ENCODE results near the gene TP53AIP1. TPM values are rescaled to one million over a fixed set of nuclear protein-coding genes. Genes with fewer than 3 reads are reported as not detected.

The TP53AIP1 gene
- total and polyA plus RNA-seq, 4 experiments from 2014 or later: not detected

DNA sequence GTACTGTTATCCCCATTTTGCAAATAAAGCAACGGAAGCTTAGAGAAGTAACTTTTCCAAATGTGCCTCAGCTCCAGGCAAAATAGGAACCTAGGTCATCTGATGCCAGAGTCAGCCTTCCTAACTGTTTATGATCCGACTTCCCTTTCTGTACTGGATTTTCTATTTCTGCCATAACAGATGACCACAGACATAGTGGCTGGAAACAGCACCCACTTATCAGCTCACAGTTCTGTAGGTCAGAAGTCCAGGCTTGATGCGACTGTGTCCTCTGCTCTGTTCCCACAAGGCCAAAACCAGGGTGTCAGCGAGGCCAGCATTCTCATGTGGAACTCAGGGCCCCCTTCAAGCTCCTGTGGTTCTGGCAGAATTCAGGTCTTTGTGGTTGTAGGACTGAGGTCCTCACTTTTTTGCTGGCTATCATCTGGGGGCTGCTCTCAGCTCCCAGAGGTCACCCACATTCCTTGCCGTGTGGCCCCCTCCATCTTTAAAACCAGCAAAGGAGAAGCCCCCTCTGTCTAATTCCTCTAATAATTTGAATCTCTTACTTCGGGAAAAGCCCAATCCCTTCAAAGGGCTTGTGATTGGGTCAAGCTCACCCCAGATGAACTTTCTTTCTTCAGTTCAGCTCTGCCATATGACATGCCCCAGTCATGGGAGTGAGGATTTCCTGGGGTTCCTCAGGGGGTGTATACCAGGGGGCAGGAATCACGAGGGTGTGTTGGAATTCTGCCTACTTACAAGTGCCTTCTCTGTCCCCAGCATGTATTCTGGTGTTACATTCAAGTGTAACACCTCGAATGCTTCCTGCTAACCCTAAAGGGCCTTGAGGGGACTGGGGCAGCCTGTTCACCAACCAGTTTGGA is 36.3 kb downstream of the TP53AIP1 start:
- Histone ChIP-seq H3K9me3 (ENCODE audit: control insufficient read depth in 1 of 2, low read length in 2 of 2) (no peaks in the 10 kb centered on the region), H3K27me3 (ENCODE audit: insufficient read depth, low read length) (peaks cover 18% of the 10 kb centered on the region), H3K27ac (ENCODE audit: low read depth, low read length) (no peak overlapping the region), H3K36me3 (ENCODE audit: insufficient read depth, low read length) (no peaks in the 10 kb centered on the region), H3K4me3 (ENCODE audit: low read length in 2 of 2) (peak overlapping the region in 1 of 2 donors; percentile 10), H3K4me1 (ENCODE audit: insufficient read depth, low read length) (peaks cover 10% of the 10 kb centered on the region)
- H3K4me1 Mint-ChIP-seq: peaks cover 11 to 27% (median 16%) of the 10 kb centered on the region in 4 donors
- H3K4me3 Mint-ChIP-seq: peak overlapping the region; percentile 82 to 88 (median 83)
- ChIA-PET CTCF (ENCODE audit: partially characterized antibody) (interaction anchor here (0.5 to 11.7 kb wide), 13 partner anchors 14 to 1227 kb away, joined by 3 to 104 read pairs (median 4); partner anchors contain the start of gene KCNJ5), POLR2A (ENCODE audit: partially characterized antibody) (interaction anchor here (0.8 to 1.5 kb wide), 2 partner anchors 21 to 38 kb away, joined by 3 read pairs; no protein-coding TSS in a partner anchor)
- H3K9me3 Mint-ChIP-seq: no peaks in the 10 kb centered on the region
- DNase-seq: no peak
- intact Hi-C loops (cut with micrococcal nuclease): no loop called here
- peaks cover 17 to 19% of the 10 kb centered on the region in 2 donors for H3K27me3 Mint-ChIP-seq
- H3K27ac Mint-ChIP-seq: peak overlapping the region in 1 of 7 donors; percentile 11
- no peaks in the 10 kb centered on the region for H3K36me3 Mint-ChIP-seq

DNA sequence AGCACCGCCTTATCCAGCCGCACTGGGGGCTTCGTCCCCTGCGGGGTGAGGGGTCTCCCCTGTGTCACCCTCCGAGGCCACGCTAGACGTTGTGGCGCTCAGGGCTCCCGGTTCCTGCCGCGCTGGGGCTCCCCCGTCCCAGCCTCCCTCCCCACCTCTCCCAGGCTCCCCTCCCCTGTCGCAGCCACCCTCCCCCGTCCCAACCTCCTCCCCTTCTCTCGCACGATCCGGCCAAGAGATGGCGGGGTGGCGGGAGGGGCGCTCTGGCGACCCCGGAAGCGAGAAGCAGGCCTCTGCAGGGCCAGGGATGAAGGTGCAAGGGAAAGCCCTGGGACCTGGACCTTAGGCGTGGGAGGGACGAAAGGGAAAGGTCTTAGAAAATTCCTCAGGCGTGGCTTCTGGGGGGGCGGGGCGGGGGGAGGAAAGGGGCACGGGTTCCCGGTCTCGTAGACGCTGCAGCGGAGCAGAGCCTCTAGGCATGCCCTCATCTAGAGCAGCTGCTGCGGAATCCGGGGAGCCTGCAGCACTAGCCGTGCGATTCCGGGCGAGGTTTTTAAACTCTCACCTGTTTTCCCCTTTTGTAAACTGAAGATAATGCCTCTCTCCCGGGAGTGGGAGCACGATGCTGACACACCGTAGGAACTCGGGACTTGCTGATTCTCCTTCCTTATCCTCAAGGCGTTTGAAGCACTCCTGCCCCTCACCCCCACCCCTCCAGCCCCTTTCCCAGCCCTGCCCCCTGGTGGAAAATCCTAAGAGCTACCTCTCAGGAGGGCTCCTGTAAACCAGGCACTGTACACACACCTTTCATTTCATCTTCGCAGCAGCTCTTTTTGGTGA is 37.1 kb downstream of the TP53AIP1 start:
- Histone ChIP-seq H3K27me3 (ENCODE audit: insufficient read depth, low read length) (peaks cover 15% of the 10 kb centered on the region), H3K36me3 (ENCODE audit: insufficient read depth, low read length) (no peaks in the 10 kb centered on the region), H3K4me3 (ENCODE audit: low read length in 2 of 2) (peak overlapping the region in 1 of 2 donors; percentile 10), H3K4me1 (ENCODE audit: insufficient read depth, low read length) (peaks cover 10% of the 10 kb centered on the region), H3K27ac (ENCODE audit: low read depth, low read length) (no peak overlapping the region), H3K9me3 (ENCODE audit: control insufficient read depth in 1 of 2, low read length in 2 of 2) (no peaks in the 10 kb centered on the region)
- H3K27ac Mint-ChIP-seq: peak overlapping the region in 1 of 7 donors; percentile 11
- intact Hi-C loops (cut with micrococcal nuclease): loop anchor here (1.0 kb wide), 1 partner anchor 21 kb away; no protein-coding TSS in a partner anchor
- no peaks in the 10 kb centered on the region for H3K9me3 Mint-ChIP-seq
- H3K4me3 Mint-ChIP-seq: peak overlapping the region; percentile 82 to 88 (median 83)
- peaks cover 17 to 18% of the 10 kb centered on the region in 2 donors for H3K27me3 Mint-ChIP-seq
- H3K4me1 Mint-ChIP-seq: peaks cover 11 to 27% (median 16%) of the 10 kb centered on the region in 4 donors
- peak; percentile 43 to 59 (median 49) for DNase-seq
- H3K36me3 Mint-ChIP-seq: no peaks in the 10 kb centered on the region
- POLR2A ChIA-PET (ENCODE audit: partially characterized antibody): interaction anchor here (0.8 to 1.5 kb wide), 2 partner anchors 21 to 37 kb away, joined by 3 read pairs; no protein-coding TSS in a partner anchor
- CTCF ChIA-PET (ENCODE audit: partially characterized antibody): interaction anchor here (0.5 to 11.7 kb wide), 14 partner anchors 13 to 1227 kb away, joined by 3 to 104 read pairs (median 4); partner anchors contain the start of gene KCNJ5

DNA sequence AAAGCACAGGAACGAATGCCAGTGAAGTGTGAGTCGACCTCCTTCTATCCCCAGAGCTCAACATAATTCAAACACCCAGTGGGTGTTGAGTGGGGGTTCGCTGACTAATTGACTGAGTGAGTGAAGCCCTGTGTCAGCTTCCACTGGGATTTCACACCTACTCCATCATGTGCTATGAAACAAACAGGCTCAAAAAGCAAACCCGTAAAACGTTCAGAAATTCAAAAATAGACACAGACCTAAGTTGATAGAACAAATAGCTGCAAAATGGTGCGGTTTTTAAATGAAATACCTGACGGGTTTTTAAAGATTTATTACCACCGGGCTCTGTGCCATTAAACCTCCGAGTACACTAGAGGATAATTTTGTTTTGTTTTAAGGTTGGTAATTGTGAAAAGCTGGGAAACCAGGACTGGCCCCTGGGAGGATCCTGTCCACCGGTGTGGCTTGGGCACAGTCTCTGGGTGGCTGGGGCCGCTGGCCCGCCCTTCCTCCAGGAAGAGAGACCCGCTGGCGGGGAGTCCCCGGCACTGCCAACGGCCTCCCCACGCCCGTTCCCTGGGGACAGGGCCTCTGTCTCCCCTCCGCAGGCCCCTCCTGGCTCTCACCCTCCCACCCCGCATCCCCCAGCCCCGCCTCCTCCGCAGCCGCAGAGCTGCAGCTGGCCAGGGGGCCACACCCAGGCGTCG is 37.9 kb downstream of the TP53AIP1 start:
- Histone ChIP-seq H3K4me3 (ENCODE audit: low read length in 2 of 2) (no peak overlapping the region), H3K27ac (ENCODE audit: low read depth, low read length) (no peak overlapping the region), H3K36me3 (ENCODE audit: insufficient read depth, low read length) (no peaks in the 10 kb centered on the region), H3K9me3 (ENCODE audit: control insufficient read depth in 1 of 2, low read length in 2 of 2) (no peaks in the 10 kb centered on the region), H3K4me1 (ENCODE audit: insufficient read depth, low read length) (peaks cover 10% of the 10 kb centered on the region), H3K27me3 (ENCODE audit: insufficient read depth, low read length) (peaks cover 15% of the 10 kb centered on the region)
- POLR2A ChIA-PET (ENCODE audit: partially characterized antibody): interaction anchor here (1.5 kb wide), 1 partner anchor 36 kb away, joined by 3 read pairs; no protein-coding TSS in a partner anchor
- CTCF ChIA-PET (ENCODE audit: partially characterized antibody): interaction anchor here (0.8 to 11.7 kb wide), 8 partner anchors 12 to 747 kb away, joined by 3 to 104 read pairs (median 4); partner anchors contain the start of gene KCNJ5
- no peaks in the 10 kb centered on the region for H3K36me3 Mint-ChIP-seq
- H3K27me3 Mint-ChIP-seq: peaks cover 12 to 15% of the 10 kb centered on the region in 2 donors
- H3K9me3 Mint-ChIP-seq: no peaks in the 10 kb centered on the region
- intact Hi-C loops (cut with micrococcal nuclease): loop anchor here (1.0 kb wide), 1 partner anchor 20 kb away; no protein-coding TSS in a partner anchor
- peak in 1 of 5 donors; percentile 26 for DNase-seq
- peaks cover 11 to 27% (median 16%) of the 10 kb centered on the region in 4 donors for H3K4me1 Mint-ChIP-seq
- peak overlapping the region in 3 of 7 donors; percentile 7 to 34 (median 22) for H3K27ac Mint-ChIP-seq
- peak overlapping the region; percentile 60 to 84 (median 70) for H3K4me3 Mint-ChIP-seq

GRCh38 chr11:128904303-128904655 is 38.4 kb downstream of the TP53AIP1 start:
- H3K36me3 Mint-ChIP-seq: no peaks in the 10 kb centered on the region
- ChIA-PET CTCF (ENCODE audit: partially characterized antibody) (interaction anchor here (1.0 to 11.7 kb wide), 5 partner anchors 12 to 746 kb away, joined by 3 to 104 read pairs (median 6); partner anchors contain the start of gene KCNJ5), POLR2A (ENCODE audit: partially characterized antibody) (no interaction called here)
- peaks cover 10% of the 10 kb centered on the region for H3K4me1 ChIP-seq (ENCODE audit: insufficient read depth, low read length)
- intact Hi-C loops (cut with micrococcal nuclease): no loop called here
- H3K27ac ChIP-seq (ENCODE audit: low read depth, low read length): no peak overlapping the region
- H3K4me3 Mint-ChIP-seq: peak overlapping the region; percentile 60 to 84 (median 71)
- peaks cover 13% of the 10 kb centered on the region for H3K27me3 ChIP-seq (ENCODE audit: insufficient read depth, low read length)
- H3K27me3 Mint-ChIP-seq: peaks cover 7 to 10% of the 10 kb centered on the region in 2 donors
- H3K9me3 Mint-ChIP-seq: no peaks in the 10 kb centered on the region
- no peak overlapping the region for H3K4me3 ChIP-seq (ENCODE audit: low read length in 2 of 2)
- no peaks in the 10 kb centered on the region for H3K36me3 ChIP-seq (ENCODE audit: insufficient read depth, low read length)
- H3K9me3 ChIP-seq (ENCODE audit: control insufficient read depth in 1 of 2, low read length in 2 of 2): no peaks in the 10 kb centered on the region
- peaks cover 11 to 27% (median 16%) of the 10 kb centered on the region in 4 donors for H3K4me1 Mint-ChIP-seq
- no peak for DNase-seq
- H3K27ac Mint-ChIP-seq: peak overlapping the region in 1 of 7 donors; percentile 45

DNA sequence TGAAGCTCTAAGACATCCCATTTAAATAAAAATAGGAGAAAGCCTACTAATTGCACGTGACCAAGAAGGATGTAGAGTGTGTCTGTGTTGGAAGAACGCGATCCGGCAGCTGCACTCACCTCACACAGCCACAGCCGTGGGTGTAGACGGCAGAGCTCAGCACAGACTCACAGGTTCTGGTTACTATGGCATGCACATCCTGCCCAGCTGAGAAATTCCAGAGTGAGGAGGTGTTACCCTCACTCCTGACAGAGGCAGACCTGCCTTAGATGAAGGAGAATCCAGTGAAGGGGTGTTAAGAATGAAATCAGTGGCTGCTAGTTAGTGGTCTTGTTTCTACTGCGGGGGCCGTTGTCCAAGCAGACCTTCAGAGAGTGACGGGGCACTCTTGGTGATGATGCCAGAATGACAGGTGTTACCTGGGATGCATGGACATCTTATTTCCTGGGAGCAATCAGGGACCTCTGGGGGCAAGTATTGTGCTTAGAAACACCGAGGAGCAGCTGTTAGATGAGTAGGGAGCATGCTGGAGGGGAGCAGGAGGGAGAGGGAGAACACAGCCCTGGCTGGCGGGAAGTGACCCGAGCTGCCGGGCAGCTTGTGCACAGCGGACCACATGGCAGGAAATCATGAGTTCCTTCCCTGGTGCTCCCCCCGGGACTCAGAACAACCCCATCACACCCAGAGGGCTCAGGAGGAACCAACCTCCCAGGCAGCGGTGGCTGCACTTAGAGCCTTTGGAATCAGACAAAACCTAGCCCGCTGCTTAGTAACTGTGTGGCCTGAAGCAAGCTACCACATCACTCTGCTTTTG is 39.2 kb downstream of the TP53AIP1 start:
- no peak for DNase-seq
- peaks cover 7 to 8% of the 10 kb centered on the region in 2 donors for H3K27me3 Mint-ChIP-seq
- ChIA-PET CTCF (ENCODE audit: partially characterized antibody) (interaction anchor here (1.0 to 11.7 kb wide), 5 partner anchors 11 to 745 kb away, joined by 3 to 104 read pairs (median 5); no protein-coding TSS in a partner anchor), POLR2A (ENCODE audit: partially characterized antibody) (no interaction called here)
- intact Hi-C loops (cut with micrococcal nuclease): no loop called here
- Histone ChIP-seq H3K27me3 (ENCODE audit: insufficient read depth, low read length) (peaks cover 5% of the 10 kb centered on the region), H3K36me3 (ENCODE audit: insufficient read depth, low read length) (no peaks in the 10 kb centered on the region), H3K4me3 (ENCODE audit: low read length in 2 of 2) (no peak overlapping the region), H3K27ac (ENCODE audit: low read depth, low read length) (no peak overlapping the region), H3K4me1 (ENCODE audit: insufficient read depth, low read length) (peaks cover 10% of the 10 kb centered on the region), H3K9me3 (ENCODE audit: control insufficient read depth in 1 of 2, low read length in 2 of 2) (no peaks in the 10 kb centered on the region)
- H3K36me3 Mint-ChIP-seq: no peaks in the 10 kb centered on the region
- peak overlapping the region in 1 of 7 donors; percentile 21 for H3K27ac Mint-ChIP-seq
- H3K4me1 Mint-ChIP-seq: peaks cover 11 to 27% (median 16%) of the 10 kb centered on the region in 4 donors
- peak overlapping the region in 6 of 8 donors; percentile 46 to 84 (median 71) for H3K4me3 Mint-ChIP-seq
- H3K9me3 Mint-ChIP-seq: no peaks in the 10 kb centered on the region

Measured in CD4-positive, alpha-beta memory T cell (primary cell).